Measurements from ENCODE around the gene ILF3.

DNA sequence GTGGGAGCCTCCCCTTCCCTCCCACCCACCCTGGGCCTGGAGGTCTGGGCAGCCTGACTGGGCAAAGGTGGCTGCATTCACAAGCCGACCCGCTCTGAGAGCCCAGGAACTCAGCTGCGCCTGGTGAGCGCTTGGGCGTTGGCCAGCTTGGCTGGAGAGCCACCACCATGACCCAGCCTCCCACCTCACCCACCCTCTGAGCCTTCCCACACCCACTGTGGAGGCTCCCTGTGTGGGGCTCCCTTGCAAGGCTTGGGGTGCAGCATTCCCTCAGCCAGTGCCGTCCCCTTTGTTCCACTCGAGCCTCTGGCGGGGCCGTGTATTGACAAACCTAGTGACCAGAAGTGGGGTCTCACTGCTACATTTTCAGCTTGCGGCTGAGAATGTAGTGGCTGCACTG is 32.0 kb downstream of the ILF3 start:
- TF ChIP-seq, protein P1, sequence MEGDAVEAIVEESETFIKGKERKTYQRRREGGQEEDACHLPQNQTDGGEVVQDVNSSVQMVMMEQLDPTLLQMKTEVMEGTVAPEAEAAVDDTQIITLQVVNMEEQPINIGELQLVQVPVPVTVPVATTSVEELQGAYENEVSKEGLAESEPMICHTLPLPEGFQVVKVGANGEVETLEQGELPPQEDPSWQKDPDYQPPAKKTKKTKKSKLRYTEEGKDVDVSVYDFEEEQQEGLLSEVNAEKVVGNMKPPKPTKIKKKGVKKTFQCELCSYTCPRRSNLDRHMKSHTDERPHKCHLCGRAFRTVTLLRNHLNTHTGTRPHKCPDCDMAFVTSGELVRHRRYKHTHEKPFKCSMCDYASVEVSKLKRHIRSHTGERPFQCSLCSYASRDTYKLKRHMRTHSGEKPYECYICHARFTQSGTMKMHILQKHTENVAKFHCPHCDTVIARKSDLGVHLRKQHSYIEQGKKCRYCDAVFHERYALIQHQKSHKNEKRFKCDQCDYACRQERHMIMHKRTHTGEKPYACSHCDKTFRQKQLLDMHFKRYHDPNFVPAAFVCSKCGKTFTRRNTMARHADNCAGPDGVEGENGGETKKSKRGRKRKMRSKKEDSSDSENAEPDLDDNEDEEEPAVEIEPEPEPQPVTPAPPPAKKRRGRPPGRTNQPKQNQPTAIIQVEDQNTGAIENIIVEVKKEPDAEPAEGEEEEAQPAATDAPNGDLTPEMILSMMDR (conservative IDR thresholded peaks at IDR 0.05; ENCODE audit: low read length), result no peak
- TF ChIP-seq EZH2phosphoT487 (IDR thresholded peaks at IDR 0.05; ENCODE audit: borderline replicate concordance, low read depth, low read length), result no peak

Measured in OCI-LY7 (cell line).